Left colon (tissue), 2 donors: ENCODE data around the gene ANXA10. TPM values are rescaled to one million over a fixed set of nuclear protein-coding genes. Genes with fewer than 3 reads are reported as not detected.
A peak's percentile ranks its signal among the peaks of the same experiment; 100 is the strongest.
"Not testable (repeated sequence)": the region's sequence is repeated elsewhere in the genome, so short reads cannot be mapped to it uniquely, and the experiment has no call there.

ENCODE experiments used
- ATAC-seq: fragments of 200-7000 bp; cut with Tn5 transposase; one replicate; pipeline ENCODE4 v1.9.1; 2020; ENCODE audit warnings: mild to moderate bottlenecking, moderate library complexity
- DNase-seq, 2 donors: peaks; one replicate each; pipeline ENCODE4 v3.0.0-alpha.2; 2020
- intact Hi-C, 2 donors: fragments of 100-400 bp; cut with DNase I in 1 of 2; cut with micrococcal nuclease in 1 of 2; formaldehyde crosslinking; loops; one replicate each; pipeline versions ENCODE4 v1.11.2 to v1.14.0; 2022; cut with DNase I, micrococcal nuclease
- total RNA-seq, 2 donors: library from RNA; stranded (reverse); fragmentation: NEBNext Ultra II Directional; extraction: Animal tissue kit (Norgen Biotek cat#: 25700); gene quantifications; one replicate each; pipeline ENCODE4 v1.2.1, GENCODE V29; 2021
- donor health status: DM: no; HTN: no; CAD: no.
- donor health status: DM: yes; HTN: yes; CAD: no.

ANXA10 gene
- total RNA-seq, 2 donors from 2014 or later, result 0.67 TPM; not detected in 1

DNA sequence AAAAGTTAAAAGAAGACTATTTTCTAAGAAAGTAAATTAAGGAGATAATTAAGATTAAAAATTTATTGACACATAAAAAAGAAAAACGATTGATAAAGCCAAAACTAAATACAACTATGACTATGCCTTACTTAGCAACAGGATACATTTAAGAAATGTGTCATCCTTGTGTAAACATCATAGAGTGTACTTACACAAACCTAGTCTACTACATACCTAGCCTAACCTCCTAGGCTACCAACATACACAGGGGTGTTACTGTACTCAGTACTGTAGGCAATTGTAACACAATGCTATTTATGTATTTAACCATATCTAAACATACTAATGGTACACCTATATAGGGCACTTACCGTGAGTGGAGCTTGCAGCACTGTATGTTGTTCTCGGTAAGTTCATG, 108.3 kb downstream of the ANXA10 start:
- DNase-seq (no peak), ATAC-seq (peak; percentile 89)
- intact Hi-C loops, result no loop called here

DNA sequence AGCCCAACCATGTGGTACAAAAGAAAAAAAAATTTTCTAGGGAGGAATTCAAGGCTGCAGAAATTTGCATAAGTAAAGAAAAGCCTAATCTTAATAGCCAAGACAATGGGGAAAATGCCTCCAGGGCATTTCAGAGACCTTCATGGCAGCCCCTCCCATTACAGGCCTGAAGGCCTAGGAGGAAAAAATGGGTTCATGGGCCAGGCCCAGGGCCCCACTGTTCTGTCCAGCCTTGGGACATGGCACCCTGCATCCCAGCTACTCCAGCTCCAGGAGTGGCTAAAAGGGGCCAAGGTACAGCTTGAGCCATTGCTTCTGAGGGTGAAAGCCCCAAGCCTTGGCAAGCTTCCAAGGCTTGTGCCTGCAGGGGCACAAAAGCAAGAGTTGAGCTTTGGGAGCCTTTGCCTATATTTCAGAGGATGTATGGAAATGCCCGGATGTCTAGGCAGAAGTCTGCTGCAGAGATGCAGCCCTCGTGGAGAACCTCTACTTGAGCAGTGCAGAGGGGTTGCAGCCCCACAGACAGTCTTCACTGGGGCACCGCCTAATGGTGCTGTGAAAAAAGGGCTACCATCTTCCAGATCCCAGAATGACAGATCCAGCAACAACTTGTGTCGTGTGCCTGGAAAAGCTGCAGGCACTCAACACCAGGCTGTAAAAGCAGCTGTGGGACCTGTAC, 111.0 kb downstream of the ANXA10 start:
- intact Hi-C loops, result no loop called here
- no peak for ATAC-seq
- DNase-seq, result no peak

DNA sequence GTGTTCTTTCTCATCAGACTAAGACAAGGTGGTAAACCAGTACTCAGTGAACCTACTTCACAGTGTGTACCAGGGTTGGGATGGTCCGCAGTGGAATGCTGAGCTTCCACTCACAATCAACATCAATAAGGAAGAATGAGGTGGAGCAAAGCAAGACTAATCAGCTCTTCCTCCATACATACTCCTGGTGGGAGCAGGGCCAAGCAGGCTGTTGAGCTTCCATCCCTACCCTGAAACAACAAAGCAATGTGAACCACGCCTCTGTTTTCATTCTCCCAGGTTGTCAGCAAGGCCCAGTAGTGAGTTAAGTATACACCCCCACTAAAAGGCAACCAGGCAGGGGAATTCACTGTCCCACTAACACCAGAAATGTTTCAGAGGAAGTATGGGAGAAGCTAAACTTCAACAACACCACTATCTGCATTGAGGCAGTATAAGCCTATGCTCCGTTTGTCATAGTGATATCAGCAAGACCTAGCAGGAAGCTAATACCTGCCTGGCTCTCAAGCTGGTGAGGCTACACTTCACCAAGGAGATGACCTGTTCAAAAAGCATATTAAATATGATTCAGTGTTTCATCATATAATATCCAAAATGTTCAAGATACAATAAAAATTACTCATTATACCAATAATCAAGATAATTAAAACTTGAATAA, 116.7 kb downstream of the ANXA10 start:
- intact Hi-C loops, result no loop called here
- ATAC-seq (peak; percentile 97), DNase-seq (peak; percentile 53 to 58)

DNA sequence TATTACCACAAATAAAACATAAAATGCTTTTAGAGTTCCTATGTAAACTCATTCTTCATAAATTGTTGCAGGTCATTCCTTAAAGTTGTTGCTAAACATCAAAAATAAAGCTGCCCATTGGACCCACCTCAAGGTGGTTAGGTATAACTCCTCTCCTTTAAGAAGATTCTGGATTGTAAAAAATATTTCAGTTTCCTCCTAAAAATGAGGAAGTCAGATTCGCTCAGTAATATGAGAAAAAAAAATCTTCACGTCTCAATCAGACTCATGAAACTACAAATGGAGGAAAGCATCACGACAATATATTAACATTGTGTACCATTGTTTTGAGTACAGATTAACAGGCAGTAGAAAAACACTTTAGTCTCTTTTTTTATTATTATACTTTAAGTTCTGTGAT, 120.3 kb downstream of the ANXA10 start:
- DNase-seq (no peak), ATAC-seq (no peak)

DNA sequence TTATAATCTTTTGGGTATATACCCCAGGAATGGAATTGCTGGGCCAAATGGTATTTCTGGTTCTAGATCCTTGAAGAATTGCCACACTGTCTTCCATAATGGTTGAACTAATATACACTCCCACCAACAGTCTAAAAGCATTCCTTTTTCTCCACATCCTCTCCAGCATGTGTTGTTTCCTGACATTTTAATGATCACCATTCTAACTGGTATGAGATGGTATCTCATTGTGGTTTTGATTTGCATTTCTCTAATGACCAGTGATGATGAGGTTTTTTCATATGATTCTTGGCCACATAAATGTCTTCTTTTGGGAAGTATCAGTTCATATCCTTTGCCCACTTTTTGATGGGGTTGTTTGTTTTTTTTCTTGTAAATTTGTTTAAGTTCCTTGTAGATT, 121.2 kb downstream of the ANXA10 start:
- intact Hi-C loops, ATAC-seq, DNase-seq: not testable (repeated sequence)

More for the DNA sequence above, 120.3 kb downstream of the ANXA10 start:
- intact Hi-C loops, result no loop called here

DNA sequence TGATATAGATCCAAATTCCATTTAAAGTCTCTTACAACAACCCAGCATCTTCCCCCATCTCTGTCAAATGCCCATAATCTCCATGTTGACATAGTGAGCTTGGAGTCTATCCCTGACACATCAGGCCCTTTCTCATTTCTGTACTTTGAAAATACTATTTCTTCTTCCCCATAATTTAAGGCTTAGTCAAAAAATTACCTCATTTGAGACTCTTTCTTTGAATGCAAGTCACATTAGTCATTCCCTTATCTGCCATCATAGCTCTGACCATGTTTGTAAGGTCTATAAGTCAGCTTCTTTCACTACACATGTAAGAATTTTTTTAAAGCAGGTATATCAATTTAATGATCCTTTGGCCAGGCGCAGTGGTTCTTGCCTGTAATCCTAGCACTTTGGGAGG, 126.3 kb downstream of the ANXA10 start:
- intact Hi-C loops, result no loop called here
- ATAC-seq (no peak), DNase-seq (no peak)

DNA sequence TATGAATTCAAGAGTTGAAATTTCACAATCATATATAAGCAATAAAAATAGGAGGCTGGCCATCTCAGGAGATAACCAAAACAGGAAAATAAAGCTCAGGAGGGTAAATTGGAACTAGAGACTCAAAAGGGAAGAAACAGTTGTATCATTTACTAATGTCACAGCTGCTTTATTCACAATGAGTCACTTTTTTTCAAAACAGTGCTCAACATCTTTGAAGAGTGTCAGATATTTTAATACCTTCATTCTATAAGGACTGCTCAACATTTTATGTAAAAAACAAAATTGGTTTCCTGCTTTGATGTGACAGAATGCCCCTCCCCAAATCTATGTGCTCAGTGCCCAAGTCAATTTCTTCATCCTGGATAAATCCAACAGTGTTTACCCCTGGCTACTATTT, 128.6 kb downstream of the ANXA10 start:
- ATAC-seq (no peak), DNase-seq (no peak)
- intact Hi-C loops, result no loop called here

DNA sequence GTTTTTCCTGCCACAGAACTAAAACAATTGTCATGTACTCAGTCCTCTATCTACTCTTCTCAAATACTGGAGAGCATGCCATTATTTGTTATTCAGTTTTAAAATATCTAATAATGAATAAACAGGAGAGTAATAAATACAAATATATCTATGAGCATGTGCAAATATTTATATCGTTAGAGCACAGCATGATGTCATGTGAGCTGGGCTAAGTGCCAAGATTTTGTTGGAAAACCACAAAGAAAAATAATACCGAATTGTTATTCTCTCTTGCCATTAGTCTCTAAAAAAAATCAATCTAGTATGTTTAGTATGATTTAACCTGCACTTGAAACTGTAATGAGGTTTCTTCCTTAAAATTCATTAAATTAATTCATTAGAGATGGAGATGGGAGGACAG, 129.0 kb downstream of the ANXA10 start:
- intact Hi-C loops, result no loop called here
- DNase-seq (no peak), ATAC-seq (no peak)

Other genes with a start within 250 kb of the ANXA10 start
- gene DDX60, start 226.2 kb downstream of the ANXA10 start, total RNA-seq, result 10 to 100 TPM; 76.1 to 98.5 TPM